GM19240 (cell line): ENCODE data around the gene HIF1AN.
A peak's percentile ranks its signal among the peaks of the same experiment; 100 is the strongest.

Source experiments
- DNase-seq: peaks from one replicate; pipeline ENCODE4 v3.0.0; 2011; ENCODE audit warnings: low spot score; ENCODE audit not compliant: insufficient read length

The HIF1AN gene

GRCh38 chr10:100522107-100522801 lies 13.5 kb upstream of the HIF1AN start:
- DNase-seq, result no peak

DNA sequence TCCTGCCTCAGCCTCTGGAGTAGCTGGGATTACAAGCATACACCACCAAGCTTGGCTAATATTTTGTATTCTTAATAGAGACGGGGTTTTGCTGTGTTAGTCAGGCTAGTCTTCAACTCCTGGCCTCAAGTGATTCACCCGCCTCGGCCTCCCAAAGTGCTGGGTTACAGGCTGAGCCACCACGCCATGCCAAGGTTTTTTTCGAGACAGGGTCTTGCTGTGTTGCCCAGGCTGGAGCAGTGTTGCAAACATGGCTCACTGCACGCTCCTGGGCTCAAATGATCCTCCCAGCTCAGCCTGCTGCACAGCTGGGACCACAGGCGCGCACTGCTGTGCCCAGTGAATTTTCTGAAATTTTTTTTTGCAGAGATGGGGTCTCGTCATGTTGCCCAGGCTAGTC lies 12.8 kb upstream of the HIF1AN start:
- no peak for DNase-seq

- no peak for DNase-seq
Observed at GRCh38 chr10:100524206-100524605, 11.5 kb upstream of the HIF1AN start.

GRCh38 chr10:100524638-100525037 lies 11.1 kb upstream of the HIF1AN start:
- no peak for DNase-seq

DNA sequence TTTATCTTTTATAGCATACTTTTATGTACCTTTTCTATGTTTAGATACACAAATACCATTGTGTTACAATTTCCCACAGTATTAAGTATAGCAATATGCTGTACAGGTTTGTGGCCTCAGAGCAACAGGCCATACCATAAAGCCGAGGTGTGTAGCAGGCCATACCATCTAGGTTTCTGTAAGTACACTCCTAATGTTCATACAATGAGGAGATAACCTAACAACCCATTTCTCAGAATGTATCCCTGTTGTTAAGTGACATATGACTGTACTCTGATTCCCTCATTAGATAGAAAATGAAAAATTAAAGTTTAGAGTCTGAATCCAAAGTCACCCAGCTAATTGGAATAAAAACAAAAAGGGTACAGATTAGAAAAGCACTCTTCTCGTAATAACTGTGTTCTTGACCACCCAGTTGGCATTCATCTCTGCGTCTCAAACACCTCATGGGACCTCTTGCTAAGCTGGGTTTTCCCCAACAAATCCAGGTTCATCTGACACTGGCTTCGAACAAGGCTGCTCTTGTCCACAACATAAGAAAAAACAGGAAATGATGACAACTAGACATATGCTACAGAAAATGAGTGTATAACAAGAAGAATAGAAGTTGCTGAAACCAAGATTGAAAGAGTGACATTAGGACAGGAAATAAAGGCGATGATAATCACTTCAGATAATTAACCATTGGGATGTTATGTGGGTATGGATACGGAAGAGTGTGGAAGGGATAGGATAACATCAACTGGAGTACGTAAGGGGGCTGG lies 7.4 kb upstream of the HIF1AN start:
- no peak for DNase-seq

- DNase-seq, result no peak
Observed at GRCh38 chr10:100528921-100529474, 6.7 kb upstream of the HIF1AN start.

DNA sequence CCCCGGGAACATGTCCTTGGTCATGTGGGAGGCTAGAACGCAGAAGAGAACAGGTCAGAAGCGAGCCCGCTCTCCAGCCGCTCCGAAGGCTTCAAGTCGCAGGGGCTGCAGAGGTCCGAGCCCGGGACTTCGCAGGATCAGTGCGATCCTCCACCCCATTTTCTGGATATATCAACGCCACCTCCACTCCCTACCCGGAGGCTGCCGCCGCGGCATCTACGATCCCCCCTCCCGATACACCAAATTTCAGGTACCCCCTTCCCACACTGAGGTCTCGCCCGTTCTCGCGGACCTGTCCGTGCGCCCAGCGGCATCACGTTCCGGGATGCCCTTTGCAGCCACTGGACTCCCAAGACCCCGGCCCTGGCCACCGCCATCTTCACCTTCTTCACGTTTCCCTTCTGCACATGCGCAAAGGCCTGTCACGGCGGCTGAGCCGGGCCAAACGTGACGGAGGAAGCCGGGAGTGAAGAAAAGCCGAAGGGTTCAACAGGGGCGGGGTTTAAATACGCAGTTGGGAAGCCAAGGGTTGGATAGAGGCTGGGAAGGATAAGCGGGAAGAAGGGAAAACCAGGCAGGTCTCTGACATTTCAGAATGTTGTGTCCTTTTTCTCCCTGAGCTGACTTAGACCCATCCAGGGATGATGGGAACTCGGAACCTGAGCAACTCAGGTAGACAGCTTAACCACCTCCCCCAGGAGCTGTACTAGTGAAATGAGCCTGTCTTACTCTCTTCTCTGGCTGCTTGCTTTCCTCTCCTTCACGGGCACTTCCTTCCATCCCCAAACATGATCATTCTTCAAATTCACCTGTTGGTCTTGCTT lies 6.1 kb upstream of the HIF1AN start, which contains the start of gene NDUFB8:
Gene NDUFB8, minus strand, starts transcription at position 397 of the 824 bp plus-strand sequence. Its CDS starts 20 bp downstream, at position 377.
- peak; percentile 68 for DNase-seq

DNA sequence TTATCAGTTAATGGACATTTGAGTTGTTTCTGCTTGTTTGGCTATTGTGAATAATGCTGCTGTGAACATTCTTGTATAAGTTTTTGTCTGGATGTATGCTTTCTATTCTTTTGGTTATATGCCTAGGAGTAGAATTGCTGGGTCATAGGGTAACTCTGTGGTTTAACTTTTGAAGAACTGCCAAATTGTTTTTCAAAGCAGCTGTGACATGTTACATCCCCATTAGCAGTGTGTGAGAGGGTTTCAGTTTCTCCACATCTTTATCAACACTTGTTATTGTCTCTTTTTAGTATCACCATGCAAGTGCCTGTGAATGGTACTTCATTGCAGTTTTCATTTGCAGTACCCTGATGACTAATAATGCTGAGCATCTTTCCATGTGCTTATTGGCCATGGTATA lies 4.0 kb upstream of the HIF1AN start:
- no peak for DNase-seq

GRCh38 chr10:100534726-100535125 lies 1.0 kb upstream of the HIF1AN start:
- no peak for DNase-seq

- no peak for DNase-seq
Observed at GRCh38 chr10:100535338-100535714, 417 bp upstream of the HIF1AN start.

DNA sequence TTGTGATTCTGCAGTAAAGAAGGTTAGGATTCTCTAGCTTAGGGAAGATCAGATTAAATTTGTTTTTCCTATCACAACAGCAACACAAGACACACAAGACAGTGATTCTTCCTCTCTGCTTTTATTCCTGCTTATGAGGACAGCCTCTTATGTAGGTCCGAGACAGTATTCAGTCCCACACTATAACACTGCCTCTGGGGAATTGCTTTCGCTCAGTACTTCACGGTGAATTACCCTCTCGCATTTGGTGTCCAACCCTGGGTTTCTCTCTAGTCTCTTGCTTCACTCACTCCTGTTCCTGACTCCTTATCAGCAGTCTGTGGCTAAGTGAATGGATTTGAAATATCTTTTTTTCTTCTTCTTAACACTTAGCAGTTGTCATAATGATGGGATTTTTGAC lies 1.7 kb downstream of the HIF1AN start:
- DNase-seq, result no peak

GRCh38 chr10:100544950-100545349 lies 9.2 kb downstream of the HIF1AN start:
- DNase-seq, result no peak

DNA sequence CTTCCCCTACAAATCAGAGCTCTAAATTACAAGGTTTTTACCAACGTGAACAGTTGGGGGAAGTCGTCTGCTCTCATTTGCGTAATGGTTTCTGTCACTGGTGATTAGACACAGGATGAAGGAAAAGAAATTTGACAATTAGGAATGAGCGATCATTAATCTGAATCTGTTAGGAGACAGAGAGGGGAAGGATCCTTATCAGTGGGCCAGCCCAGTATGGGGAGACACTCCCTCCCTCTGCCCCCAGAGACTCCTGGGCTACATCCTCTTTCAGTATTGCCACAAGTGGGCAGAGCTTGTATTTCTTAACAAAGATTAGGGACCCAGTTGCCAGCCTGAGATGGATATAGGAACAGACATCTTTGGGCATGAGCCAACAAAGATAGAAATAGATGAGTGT lies 15.5 kb downstream of the HIF1AN start:
- DNase-seq, result no peak

- no peak for DNase-seq
Observed at GRCh38 chr10:100551738-100552137, 16.0 kb downstream of the HIF1AN start.

DNA sequence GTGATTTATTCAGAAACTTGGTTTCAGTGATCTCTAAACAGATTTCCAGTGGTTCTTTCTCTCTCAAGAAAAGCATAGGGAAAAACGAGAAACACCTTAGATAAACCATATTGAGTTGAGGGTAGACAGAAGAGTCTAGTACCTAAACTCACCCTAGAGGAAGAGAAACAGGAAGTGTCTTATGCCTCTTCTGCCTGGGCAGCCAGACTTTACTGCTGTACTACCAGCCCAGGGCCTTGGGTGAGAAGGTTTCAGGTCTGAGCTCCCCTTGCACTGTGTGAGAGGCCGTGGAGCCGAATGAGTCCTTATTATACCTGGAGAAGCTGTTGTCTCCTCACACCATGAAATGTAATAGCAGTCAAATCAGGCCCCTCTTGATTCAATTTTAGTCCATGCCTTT lies 18.2 kb downstream of the HIF1AN start:
- DNase-seq, result no peak

DNA sequence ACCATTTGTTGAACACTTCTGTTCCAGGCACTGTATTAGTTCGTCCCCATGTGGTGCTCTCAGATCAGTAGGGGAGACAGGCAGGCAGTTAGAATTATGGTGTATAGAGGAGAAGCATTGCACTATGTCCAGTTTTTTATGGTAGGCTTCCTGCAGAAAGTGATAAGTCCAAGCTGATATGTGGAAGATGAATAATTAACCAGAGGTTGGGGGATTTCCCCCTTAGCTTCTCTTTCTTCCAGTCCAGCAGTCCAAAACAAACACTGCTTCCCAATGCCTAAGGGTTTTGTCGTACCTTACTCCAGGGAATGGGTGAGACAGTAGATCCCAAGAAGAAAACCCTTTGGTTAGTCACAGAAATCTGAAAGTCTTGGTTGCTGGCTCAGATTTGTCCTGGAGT lies 19.2 kb downstream of the HIF1AN start:
- DNase-seq, result no peak

GRCh38 chr10:100560248-100560647 lies 24.5 kb downstream of the HIF1AN start:
- no peak for DNase-seq

- no peak for DNase-seq
Observed at GRCh38 chr10:100561005-100561404, 25.3 kb downstream of the HIF1AN start.

DNA sequence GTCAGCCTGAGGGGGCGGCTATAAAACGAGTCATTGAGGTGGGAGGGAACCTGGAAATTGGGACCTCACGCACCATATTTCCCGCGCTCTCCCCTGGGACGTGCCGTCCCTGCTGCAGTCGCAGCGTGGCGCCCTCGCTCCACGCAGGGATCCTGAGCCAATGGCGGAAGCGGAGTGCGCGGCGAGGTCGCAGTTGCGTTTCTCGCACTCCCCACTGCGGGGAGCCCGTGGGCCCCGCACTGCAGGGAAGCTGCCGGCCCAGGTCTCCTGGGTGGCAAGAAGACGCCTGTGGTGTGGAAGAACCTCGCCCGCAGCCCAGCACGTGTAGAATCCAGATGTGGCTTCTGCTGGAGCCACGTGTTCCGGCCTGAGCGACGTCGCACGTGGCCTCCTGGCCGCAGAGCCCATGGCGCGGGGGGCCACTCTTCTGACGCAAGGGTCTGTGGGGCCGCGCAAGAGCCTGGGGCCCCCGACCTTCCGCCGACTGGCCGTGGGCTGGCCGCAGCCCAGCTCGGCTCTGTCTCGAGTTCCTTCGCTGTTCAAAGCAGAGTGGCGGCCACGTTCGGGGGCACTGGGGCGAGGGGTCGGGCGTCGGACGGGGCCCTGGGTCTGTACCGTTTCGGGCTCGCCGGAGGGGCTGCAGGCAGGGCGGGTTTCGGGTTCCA lies 26.4 kb downstream of the HIF1AN start:
- DNase-seq, result peak; percentile 87

DNA sequence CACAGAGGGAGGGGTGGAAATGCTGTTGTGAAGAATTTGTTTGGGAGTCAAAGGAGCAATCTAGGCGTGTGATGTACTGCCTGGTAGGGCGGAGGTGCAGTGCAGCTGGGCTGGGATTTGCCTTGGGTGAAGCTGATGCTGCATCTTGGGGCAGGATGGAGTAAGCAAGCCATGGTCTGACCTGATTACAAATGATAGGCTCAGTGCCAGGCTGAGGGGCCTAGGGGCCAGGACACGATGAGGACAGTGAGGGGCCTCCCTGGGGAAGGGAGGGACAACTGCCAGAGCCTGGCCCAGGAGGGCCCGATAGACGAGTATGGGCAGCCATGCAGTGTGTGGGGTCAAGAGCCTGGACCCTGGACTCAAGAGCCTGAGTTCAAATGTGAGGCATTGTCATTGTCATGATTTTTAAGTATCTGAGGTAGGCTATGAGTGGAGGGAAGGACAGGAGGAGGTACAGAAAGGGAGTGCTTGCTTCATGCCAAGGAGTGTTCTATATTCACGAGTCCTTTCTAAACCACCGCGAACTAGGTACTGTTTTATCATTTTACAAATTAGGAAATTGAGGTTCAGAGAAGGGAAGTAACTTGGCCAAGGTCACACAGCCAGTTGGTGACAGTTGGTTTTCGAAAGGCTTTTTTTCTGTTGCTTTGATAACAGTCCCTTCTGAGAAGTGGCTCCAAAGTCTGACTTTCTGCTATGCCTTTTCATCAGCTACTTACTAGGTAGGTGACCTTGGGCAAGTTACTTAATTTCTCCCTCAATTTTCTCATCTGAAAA lies 29.7 kb downstream of the HIF1AN start:
- DNase-seq, result no peak
